Right ventricle myocardium superior (tissue), 1 donor: ENCODE measurements around the gene SPSB2. TPM values are rescaled to one million over a fixed set of nuclear protein-coding genes. Genes with fewer than 3 reads are reported as not detected.
"Not testable (repeated sequence)": the region's sequence is repeated elsewhere in the genome, so short reads cannot be mapped to it uniquely, and the experiment has no call there.

Experiments used
- ATAC-seq: fragments of 200-7000 bp; cut with Tn5 transposase; one replicate; pipeline ENCODE4 v1.9.1; 2020; ENCODE audit warnings: mild to moderate bottlenecking; ENCODE audit not compliant: poor library complexity
- DNase-seq: peaks from one replicate; pipeline ENCODE4 v3.0.0-alpha.2; 2020
- intact Hi-C: fragments of 100-400 bp; cut with DNase I; formaldehyde crosslinking; loops from one replicate; pipeline ENCODE4 v1.11.2; 2022
- long read RNA-seq: library from polyadenylated mRNA; unstranded; transcript quantifications from one replicate; pipeline ENCODE4 v2.0.0, GENCODE V29; 2021
- total RNA-seq: library from RNA; stranded (reverse); fragmentation: NEBNext Ultra II Directional; extraction: Animal tissue kit (Norgen Biotek cat#: 25700); gene quantifications from one replicate; pipeline ENCODE4 v1.2.1, GENCODE V29; 2021
- donor health status: DM: no; HTN: yes; CAD: no; lungs with severe emphysema.

The SPSB2 gene, protein sequence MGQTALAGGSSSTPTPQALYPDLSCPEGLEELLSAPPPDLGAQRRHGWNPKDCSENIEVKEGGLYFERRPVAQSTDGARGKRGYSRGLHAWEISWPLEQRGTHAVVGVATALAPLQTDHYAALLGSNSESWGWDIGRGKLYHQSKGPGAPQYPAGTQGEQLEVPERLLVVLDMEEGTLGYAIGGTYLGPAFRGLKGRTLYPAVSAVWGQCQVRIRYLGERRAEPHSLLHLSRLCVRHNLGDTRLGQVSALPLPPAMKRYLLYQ
- 3.2 TPM for total RNA-seq
- long read RNA-seq, partial matches to known transcripts, result 3 of 5 reads
- long read RNA-seq, other reads (novel, unspliced or antisense), result 0 of 5 reads

DNA sequence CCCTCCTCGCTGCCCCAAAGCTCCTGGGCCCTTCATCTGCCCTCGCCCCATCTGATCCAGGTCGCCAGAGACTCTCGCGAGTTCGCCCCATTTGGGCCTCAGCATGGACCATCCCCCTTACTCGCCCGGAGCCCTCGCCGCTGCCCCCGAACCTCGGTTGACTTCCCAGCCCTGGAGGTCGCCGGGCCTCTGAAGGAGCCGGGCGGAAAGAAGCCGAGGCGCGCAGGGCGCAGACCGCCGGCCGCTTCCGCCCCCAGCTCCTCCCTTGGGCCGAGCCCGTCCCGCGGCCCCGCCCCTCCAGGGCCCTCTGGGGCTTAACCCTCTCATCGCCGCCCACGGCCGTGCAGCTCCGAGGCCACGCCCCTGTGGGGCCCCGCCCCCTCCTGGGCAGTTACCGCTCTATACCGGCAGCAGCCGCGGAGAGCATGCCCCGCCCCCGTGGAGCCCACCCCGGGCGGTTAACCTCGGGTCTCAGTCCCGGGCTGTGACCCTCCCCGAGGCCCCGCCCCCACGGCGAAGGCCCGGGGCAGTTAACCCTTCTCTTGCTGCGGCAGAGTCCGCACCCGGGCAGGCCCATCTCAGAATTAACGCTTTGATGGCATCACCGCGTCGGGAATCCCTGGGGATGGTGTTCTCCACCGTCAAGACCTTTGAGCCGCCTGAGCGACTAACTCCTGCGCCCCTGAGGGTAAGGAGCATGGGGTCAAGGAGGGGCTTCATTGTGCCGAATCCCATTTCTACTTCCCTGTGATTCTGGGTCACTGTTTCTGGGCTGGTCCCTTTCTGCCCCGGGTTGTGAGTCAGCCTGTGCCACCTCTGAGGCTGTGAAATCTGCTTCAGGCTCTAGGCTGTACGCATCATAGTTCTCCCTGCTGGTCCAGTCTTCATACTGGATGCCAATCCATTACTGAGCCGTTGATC, at the start of gene SPSB2:
SPSB2 (minus strand) TSS at position 210 of the 921 bp plus-strand sequence. CDS start 402 bp downstream, outside the sequence.
- DNase-seq (peak; percentile 99), ATAC-seq (peak; percentile 92)
- intact Hi-C loops, result no loop called here

DNA sequence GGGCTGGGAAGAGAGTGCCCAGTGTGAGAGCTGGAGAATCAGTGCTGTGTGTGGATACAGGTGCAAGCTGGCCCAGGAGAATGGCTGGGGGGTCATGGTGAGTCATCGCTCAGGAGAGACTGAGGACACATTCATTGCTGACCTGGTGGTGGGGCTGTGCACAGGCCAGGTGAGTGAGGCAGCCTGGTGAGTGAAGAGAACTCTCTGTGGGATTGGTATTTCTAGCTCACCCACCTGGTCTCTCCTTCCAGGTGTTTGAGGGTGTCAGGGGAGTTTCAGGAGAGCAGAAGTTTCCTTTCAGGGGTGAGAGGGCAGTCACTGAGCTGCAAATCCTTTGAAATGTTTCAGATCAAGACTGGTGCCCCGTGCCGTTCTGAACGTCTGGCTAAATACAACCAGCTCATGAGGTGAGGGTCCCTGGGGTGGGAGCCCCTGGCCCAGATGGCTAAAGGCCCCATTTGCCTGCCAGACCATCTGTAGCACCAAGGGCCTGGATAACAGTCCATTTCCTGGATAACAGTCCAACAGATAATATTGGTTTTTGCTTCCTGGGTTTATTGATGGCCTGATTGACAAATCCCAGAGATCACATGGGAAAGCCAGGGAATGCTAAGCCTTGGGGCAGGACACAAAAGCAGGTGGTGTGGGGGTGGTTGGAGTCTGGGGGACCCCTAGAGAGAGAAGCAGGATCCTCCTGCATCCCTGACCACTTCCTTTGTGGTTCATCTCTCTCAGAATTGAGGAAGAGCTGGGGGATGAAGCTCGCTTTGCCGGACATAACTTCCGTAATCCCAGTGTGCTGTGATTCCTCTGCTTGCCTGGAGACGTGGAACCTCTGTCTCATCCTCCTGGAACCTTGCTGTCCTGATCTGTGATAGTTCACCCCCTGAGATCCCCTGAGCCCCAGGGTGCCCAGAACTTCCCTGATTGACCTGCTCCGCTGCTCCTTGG, 49.2 kb upstream of the SPSB2 start:
- DNase-seq (peak; percentile 41), ATAC-seq (no peak)
- intact Hi-C loops, result no loop called here

DNA sequence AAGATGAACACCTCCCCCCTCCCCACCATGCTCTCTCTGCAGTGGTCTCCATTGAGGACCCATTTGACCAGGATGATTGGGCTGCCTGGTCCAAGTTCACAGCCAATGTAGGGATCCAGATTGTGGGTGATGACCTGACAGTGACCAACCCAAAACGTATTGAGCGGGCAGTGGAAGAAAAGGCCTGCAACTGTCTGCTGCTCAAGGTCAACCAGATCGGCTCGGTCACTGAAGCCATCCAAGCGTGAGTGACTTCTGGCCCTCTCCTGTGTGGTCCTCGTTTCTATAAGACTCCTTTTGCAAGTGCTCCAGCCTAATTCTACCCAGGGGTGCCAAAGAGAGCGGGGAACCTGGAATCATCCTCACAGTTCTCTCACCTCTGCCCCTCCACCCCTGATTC, 48.4 kb upstream of the SPSB2 start:
- peak; percentile 32 for DNase-seq
- intact Hi-C loops, result no loop called here
- ATAC-seq, result no peak

DNA sequence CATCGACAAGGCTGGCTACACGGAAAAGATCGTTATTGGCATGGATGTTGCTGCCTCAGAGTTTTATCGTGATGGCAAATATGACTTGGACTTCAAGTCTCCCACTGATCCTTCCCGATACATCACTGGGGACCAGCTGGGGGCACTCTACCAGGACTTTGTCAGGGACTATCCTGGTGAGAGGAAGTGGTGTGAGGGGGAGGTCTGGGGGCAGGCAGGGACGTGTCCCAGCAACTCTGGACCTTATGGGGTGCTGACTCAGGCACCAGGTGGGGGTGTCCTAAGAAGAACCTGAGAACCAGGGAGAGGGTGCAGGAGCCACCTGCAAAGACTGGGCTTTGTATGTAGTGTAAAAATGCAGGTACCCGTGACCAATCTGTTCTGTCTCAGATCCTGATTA, 46.5 kb upstream of the SPSB2 start:
- intact Hi-C loops, result no loop called here
- no peak for ATAC-seq
- peak; percentile 21 for DNase-seq

DNA sequence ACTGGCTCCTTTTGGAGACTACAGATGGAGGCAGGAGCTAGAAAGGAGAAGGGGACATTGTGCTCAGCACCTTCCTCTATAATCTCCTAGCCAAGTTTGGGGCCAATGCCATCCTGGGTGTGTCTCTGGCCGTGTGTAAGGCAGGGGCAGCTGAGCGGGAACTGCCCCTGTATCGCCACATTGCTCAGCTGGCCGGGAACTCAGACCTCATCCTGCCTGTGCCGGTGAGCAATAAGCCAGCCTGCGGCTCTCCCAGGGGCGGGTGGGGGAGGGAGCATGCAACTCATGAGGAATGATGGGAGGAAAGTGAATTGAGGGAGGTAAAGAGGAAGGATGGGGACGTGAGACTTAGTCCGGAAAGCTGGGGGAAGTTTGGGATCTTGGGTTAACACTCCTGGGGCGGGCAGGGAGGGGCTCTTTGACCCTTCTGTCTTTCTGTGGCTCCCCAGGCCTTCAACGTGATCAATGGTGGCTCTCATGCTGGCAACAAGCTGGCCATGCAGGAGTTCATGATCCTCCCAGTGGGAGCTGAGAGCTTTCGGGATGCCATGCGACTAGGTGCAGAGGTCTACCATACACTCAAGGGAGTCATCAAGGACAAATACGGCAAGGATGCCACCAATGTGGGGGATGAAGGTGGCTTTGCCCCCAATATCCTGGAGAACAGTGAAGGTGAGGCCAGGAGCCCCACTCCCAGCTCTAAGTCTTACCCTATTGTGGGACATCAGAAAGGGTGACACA, 44.6 kb upstream of the SPSB2 start:
- intact Hi-C loops, result no loop called here
- DNase-seq, result peak; percentile 10

DNA sequence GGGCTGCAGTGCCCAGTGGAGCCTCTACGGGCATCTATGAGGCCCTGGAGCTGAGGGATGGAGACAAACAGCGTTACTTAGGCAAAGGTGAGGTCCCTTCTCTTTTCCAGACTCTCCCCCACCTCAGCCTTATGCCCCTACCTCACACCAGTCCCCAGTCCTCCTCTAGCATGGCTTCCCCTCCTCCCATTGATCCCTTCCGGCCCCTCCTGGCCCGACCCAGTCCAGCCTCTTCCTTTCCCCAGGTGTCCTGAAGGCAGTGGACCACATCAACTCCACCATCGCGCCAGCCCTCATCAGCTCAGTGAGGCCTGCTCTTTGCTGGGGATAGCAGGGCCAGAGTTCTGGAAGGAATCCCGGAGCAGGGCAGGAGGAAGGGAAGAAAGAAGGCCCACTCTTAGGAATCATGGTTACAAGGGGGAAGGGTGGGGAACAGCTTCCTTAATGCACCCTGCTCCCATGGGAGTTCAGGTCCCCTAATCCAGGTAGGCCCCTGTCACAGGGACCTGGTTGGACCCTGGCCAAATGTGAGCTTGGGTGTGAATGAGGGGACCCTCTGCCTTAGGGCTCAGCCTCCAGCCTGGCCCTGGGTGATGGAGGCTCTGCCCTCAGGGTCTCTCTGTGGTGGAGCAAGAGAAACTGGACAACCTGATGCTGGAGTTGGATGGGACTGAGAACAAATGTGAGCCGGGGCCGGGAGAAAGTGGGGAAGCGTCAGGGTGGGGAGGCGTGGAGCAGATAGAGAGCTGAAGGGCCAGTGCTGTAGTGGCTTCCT, 43.5 kb upstream of the SPSB2 start:
- DNase-seq, result peak; percentile 33
- ATAC-seq, result no peak
- intact Hi-C loops, result no loop called here

More for the DNA sequence above, 44.6 kb upstream of the SPSB2 start:
- no peak for ATAC-seq

DNA sequence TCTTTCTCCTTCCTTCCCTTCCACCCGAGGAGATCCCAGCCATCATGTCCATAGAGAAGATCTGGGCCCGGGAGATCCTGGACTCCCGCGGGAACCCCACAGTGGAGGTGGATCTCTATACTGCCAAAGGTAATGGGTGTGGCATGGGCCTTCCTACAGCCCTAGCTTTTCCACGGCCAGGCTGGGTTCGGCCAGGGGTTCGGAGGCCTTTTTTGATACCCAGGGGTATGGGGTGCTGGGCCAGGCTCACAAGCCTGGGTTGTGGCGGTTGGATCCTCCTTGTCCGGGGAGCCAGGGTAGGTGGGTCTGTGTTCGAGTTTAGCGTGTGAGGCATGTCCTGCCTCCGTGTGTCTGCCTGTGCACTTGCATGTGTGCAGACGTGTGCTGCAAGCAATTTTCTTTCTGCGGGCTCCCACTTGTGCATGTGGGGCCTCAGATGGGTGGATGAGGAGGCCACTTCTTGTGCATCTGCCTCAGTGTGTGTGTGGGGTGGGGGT, 42.7 kb upstream of the SPSB2 start:
- intact Hi-C loops, result no loop called here
- no peak for ATAC-seq

DNA sequence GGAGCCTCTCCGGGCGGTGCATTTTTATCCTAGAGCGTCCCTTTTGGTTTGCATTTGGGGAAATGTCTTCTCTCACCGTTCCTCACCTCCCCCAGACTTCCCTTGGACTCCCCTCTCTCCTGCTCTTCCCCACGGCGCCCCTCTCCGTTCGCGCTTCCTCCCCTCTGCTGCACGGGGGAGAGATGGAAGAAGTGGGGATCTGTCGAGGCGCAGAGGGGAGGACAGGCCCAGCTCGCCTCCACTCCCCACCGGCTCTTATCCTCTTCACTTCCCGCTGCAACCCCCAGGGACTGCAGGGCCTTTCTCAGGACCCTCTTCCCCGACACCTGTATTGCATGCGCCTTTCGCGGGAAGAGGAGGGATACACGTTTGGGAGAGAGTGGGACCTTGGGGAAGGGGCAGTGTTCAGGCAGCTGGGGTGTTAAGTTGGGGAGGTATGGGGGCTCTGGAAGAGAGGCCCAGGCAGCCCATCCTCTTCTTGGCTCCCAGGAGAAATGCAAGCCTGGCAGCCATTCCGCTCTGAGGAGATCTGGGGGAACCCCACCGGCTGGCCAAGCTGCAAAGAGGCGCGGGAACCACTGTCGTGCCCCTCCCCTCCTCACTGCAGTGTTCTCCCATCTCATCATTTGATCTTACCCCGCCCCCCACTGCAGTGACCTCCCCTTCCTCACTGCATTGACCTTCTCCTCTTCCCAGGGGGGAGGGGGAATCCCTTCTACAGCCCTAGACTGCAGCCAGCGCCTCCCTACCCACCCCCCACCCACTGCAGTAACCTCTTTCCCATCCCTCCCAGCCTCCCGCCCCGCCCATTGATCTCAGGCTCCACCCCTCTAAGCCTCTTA, 42.1 kb upstream of the SPSB2 start:
- ATAC-seq, result peak; percentile 19
- peak; percentile 42 for DNase-seq
- intact Hi-C loops, result no loop called here

More for the DNA sequence above, 42.7 kb upstream of the SPSB2 start:
- DNase-seq, result no peak

DNA sequence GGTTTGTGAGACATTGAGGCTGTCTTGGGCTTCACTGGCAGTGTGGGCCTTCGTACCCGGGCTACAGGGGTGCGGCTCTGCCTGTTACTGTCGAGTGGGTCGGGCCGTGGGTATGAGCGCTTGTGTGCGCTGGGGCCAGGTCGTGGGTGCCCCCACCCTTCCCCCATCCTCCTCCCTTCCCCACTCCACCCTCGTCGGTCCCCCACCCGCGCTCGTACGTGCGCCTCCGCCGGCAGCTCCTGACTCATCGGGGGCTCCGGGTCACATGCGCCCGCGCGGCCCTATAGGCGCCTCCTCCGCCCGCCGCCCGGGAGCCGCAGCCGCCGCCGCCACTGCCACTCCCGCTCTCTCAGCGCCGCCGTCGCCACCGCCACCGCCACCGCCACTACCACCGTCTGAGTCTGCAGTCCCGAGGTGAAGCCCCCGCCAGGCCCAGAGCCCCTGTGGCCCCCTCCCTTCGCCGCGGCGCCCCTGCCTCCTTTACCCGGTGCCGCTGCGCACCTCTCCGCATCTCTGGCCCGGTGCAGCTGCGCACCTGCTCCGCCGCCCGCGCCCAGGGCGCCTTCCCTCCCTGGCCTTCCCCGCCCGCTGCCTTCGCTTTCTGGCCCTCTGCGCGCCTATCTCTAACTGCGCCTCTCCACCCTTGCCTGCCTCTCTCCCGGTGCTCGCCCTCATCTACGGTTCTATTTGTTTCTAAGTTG, 41.3 kb upstream of the SPSB2 start, which contains the start of gene ENO2:
ENO2 (plus strand) TSS at position 335 of the 701 bp plus-strand sequence. CDS start 1,253 bp downstream, outside the sequence.
- intact Hi-C loops, result no loop called here
- ATAC-seq (peak; percentile 90), DNase-seq (peak; percentile 81)

DNA sequence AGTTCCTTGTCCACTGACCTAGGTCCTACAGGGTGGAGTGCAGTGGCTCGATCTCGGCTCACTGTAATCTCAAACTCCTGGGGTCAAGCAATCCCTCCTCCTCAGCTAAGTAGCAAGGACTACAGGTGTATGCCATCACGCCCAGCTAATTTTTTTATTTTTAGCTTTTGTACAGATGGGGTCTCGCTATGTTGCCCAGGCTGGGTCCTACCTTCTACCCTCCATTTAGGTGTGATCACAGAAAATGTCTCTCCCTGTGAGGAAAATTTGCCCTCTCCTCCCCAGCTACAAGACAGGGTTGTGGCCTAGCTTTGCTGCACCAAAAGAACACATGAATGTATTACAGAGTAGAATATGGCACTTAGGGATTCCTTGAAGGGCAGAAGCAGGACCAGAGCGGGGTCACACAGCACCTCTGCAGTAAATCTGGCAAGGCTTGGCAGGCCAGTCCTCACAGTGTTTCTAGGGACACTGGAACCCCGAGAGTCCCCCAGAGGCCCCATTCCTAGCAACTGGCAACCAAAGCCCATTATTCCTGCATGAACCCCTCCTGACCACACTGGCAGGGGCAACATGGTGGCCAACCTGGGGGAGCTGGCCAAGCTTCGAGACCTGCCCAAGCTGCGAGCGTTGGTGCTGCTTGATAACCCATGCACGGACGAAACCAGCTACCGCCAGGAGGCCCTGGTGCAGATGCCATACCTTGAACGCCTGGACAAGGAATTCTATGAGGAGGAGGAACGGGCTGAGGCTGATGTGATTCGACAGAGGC, 39.2 kb upstream of the SPSB2 start:
- DNase-seq, result peak; percentile 7
- intact Hi-C loops, result no loop called here
- ATAC-seq, result no peak

DNA sequence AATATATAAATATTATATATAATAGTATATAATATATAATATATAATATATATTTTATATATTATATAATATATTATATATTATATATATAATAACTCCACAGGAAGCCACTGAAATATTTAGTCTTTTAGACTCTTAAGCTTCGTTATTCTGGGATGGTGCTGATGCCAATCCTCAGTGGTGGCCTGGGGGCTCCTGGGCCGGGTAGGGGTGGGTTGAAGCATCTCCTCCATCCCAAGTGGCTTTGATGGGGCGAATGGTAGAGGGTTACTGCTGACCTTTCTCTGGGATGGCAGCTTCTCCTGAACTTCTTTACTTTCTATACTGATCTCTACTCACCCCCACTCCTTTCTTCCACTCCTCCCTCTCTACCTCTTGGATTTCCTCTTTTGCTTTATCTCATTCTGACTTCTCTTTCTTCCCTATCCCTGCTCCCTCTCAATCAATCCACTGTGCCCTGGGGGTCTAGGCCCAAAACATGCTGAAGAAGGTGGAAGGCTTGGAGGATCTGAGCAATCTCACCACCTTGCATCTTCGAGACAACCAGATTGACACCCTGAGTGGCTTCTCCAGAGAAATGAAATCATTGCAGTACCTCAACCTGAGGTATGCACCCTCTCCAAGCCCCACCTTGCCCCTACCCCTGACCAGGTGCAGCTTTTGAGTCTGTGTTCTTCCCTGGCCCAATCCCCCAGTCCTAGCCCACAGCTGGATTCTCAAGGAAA, 36.5 kb upstream of the SPSB2 start:
- DNase-seq, result peak; percentile 2
- intact Hi-C loops, result no loop called here

DNA sequence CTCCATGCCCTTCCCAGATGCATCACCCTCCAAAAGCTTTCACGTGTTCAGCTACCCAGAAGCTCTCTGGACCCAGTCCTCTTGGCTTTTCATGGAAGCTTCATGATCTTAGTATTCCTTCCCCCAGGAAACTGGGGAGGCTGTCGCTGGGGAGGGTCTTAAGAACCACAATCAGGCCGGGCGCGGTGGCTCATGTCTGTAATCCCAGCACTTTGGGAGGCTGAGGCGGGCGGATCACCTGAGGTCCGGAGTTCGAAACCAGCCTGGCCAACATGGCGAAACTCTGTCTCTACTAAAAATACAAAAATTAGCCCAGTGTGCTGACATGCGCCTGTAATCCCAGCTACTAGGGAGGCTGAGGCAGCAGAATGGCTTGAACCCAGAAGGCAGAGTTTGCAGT, 35.0 kb upstream of the SPSB2 start:
- intact Hi-C loops, ATAC-seq: not testable (repeated sequence)
- DNase-seq, result peak; percentile 38

More for the DNA sequence above, 36.5 kb upstream of the SPSB2 start:
- ATAC-seq, result no peak

DNA sequence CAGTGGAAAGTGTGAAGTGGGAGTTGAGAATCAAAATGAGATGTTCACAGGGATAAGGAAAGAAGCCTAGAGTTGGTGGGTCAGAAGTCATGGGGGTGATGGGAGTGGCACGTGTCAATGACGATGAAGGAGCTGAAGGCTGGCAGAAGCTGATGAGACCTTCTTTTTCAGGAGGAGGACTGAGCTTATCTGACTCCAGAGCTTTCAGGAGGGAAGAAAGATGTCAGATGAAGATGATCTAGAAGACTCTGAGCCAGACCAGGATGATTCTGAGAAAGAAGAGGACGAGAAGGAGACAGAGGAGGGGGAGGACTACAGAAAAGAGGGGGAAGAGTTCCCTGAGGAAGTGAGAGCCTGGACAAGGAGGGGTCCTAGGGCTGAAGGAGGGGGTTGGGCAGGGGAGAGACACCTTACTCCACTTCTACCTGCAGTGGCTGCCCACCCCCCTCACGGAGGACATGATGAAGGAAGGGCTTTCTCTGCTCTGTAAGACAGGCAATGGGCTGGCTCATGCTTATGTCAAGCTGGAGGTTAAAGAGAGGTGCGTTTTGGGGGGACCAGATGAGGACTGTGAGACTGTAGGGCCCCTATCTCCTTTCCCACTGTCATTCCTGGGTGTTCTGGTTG, 32.4 kb upstream of the SPSB2 start:
- no peak for ATAC-seq
- intact Hi-C loops, result no loop called here
- DNase-seq, result no peak
